HG02798 (cell line): ENCODE data around the gene TFDP1.
"Not testable (repeated sequence)": the region's sequence is repeated elsewhere in the genome, so short reads cannot be mapped to it uniquely, and the experiment has no call there.

Experiments
- ATAC-seq: cut with Tn5 transposase; IDR thresholded peaks from one replicate; pipeline ENCODE4 v1.9.1; 2021; ENCODE audit warnings: mild to moderate bottlenecking; ENCODE audit not compliant: unreplicated experiment, poor library complexity

Gene TFDP1

GRCh38 chr13:113610266-113610665 lies 25.7 kb downstream of the TFDP1 start:
- no peak for ATAC-seq

DNA sequence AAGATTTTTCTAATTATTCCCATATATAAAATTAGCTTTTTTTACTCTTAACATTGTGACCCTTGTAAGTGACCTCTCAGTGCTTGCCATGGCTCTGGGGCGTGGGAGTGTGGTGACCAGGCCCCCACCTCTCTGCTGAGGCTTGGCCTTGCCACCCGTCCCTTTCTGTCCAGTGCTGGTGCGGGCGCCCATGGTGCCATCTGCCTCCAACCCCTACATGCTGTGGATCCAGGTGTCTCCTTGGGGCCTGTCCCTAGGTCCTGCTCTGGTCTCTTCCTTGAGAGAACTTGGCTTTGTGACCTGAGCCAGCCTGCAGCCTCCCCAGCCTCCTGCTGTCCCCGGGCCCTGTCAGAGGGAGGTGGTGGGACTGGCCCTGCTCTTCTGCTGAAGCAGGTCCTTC lies 27.4 kb downstream of the TFDP1 start:
- ATAC-seq: no peak

- no peak for ATAC-seq
Measured at GRCh38 chr13:113612607-113613006, 28.1 kb downstream of the TFDP1 start.

DNA sequence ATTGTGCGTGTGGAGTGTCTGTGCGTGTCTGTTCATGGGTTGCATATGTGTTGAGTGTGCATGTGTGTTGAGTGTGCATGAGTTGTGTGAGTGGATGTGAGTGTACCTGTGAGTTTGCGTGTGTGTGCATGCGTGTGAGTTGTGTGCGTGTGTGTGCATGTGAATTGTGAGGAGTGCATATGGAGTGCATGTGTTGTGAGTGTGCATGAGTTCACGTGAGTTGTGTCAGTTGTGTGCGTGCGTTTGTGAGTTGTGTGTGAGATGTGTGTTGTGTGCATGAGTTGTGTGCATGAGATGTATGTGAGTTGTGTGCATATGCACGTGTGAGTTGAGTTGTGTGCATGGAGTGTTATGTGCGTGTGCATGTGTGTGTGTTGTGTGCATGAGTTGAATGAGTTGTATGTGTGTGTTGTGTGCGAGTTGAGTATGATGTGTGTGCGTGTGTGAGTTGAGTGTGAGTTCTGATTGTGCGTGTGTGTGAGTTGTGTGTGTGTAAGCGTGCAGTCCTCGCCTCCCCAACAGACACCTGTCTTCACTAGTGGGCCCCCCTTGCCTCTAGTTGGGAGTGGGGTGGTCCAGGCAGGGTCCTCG lies 29.3 kb downstream of the TFDP1 start:
- ATAC-seq: no peak

GRCh38 chr13:113616281-113616906 lies 31.8 kb downstream of the TFDP1 start:
- no peak for ATAC-seq

- no peak for ATAC-seq
Measured at GRCh38 chr13:113616991-113617749, 32.6 kb downstream of the TFDP1 start.

- ATAC-seq: no peak
Measured at GRCh38 chr13:113617961-113618360, 33.4 kb downstream of the TFDP1 start.

DNA sequence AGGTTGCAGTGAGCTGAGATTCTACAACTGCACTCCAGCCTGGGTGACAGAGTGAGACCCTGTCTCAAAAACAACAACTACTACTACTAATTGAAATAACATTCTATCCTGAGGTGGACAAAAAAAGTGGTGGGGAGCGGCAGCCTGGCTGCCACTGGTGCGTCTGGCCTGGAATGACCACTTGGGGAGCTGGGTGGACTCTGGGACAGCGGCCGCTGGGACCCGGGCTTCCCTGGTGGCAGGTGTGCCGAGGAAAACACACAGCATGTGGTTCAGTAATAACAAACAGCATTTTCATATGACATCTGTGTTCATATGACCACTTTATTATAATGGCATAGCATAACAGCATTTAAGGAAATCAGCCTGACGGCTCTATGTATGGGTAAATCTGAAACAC lies 33.9 kb downstream of the TFDP1 start:
- ATAC-seq: no peak

GRCh38 chr13:113620036-113620796 lies 35.7 kb downstream of the TFDP1 start:
- no peak for ATAC-seq

- no peak for ATAC-seq
Measured at GRCh38 chr13:113621046-113621445, 36.5 kb downstream of the TFDP1 start.

- ATAC-seq: not testable (repeated sequence)
Measured at GRCh38 chr13:113621498-113621897, 36.9 kb downstream of the TFDP1 start.

GRCh38 chr13:113621986-113622550 lies 37.5 kb downstream of the TFDP1 start:
- ATAC-seq: not testable (repeated sequence)

DNA sequence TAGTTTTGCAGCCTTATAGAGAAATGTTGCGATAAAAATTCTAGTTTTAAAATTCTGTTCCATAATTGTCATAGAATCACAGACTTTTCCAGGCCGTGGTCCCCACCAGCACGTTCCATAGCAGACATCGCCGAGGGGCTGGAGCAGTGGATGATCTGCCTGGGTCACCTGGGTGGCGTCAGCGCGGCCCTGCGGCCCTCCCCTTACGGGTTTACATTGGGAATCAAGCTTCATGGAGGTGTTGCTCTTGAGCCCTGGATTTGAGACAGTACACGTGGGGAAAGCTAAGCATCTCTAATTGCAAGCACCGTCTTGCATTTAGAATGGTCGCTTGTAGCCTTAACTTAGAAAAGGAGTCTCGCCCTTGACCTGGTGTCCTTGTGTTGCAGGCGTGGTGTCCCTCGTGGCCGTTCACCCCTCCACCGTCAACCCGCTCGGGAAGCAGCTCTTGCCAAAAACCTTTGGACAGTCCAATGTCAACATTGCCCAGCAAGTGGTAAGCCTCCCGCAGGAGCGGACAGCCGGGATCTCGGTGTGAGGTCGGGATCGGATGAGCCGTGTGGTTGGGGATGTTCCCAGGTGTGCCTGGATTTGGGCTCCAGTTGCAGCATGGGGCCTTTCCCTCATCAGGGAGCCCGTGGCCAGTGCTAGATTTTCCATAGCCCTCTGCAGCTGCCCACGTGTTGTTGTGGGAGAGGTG lies 38.4 kb downstream of the TFDP1 start:
- ATAC-seq: no peak

- ATAC-seq: no peak
Measured at GRCh38 chr13:113623491-113624234, 39.1 kb downstream of the TFDP1 start.

- no peak for ATAC-seq
Measured at GRCh38 chr13:113624235-113624587, 39.7 kb downstream of the TFDP1 start.

DNA sequence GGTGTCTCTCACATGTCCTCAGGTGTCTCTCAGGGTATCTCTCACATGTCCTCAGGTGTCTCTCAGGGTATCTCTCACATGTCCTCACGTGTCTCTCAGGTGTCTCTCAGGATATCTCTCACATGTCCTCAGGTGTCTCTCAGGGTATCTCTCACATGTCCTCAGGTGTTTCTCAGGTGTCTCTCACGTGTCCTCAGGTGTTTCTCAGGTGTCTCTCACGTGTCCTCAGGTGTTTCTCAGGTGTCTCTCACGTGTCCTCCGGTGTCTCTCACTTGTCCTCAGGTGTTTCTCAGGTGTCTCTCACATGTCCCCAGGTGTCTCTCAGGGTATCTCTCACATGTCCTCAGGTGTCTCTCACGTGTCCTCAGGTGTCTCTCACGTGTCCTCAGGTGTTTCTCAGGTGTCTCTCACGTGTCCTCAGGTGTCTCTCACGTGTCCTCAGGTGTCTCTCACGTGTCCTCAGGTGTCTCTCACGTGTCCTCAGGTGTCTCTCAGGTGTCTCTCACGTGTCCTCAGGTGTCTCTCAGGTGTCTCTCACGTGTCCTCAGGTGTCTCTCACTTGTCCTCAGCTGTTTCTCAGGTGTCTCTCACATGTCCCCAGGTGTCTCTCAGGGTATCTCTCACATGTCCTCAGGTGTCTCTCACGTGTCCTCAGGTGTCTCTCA lies 40.2 kb downstream of the TFDP1 start:
- ATAC-seq: not testable (repeated sequence)

GRCh38 chr13:113625965-113626721 lies 41.6 kb downstream of the TFDP1 start:
- no peak for ATAC-seq

- no peak for ATAC-seq
Measured at GRCh38 chr13:113627136-113627535, 42.6 kb downstream of the TFDP1 start.
